H9 (cell line): ENCODE measurements around the gene RNF157. TPM values are rescaled to one million over a fixed set of nuclear protein-coding genes. Genes with fewer than 3 reads are reported as not detected.

Source experiments
- DNase-seq: peaks from one replicate; pipeline ENCODE4 v3.0.0-alpha.2; 2017
- H2AFZ ChIP-seq: one replicate; pipeline ENCODE4 v1.6.1; 2013; ENCODE audit warnings: mild to moderate bottlenecking, low read length, control low read depth, moderate library complexity
- H2AK5ac ChIP-seq: 2 replicates; pipeline ENCODE4 v1.6.1; 2013; ENCODE audit warnings: low read length, control low read depth, mixed read lengths; ENCODE audit not compliant: insufficient read length
- H2BK120ac ChIP-seq: one replicate; pipeline ENCODE4 v1.6.1; 2013; ENCODE audit warnings: low read depth, mild to moderate bottlenecking, low read length, control low read depth, inconsistent platforms; ENCODE audit not compliant: poor library complexity, severe bottlenecking
- H2BK12ac ChIP-seq: 2 replicates; pipeline ENCODE4 v1.6.1; 2013; ENCODE audit warnings: low read length, control low read depth, mixed read lengths, low read depth; ENCODE audit not compliant: insufficient read length
- H2BK15ac ChIP-seq: 2 replicates; pipeline ENCODE4 v1.6.1; 2013; ENCODE audit warnings: low read depth, low read length, control low read depth
- H2BK20ac ChIP-seq: one replicate; pipeline ENCODE4 v1.6.1; 2013; ENCODE audit warnings: low read depth, mild to moderate bottlenecking, low read length, control low read depth, inconsistent platforms; ENCODE audit not compliant: poor library complexity, severe bottlenecking
- H2BK5ac ChIP-seq: 2 replicates; pipeline ENCODE4 v1.6.1; 2013; ENCODE audit warnings: low read length, control low read depth, mixed read lengths; ENCODE audit not compliant: insufficient read length
- H3K14ac ChIP-seq: 2 replicates; pipeline ENCODE4 v1.6.1; 2013; ENCODE audit warnings: low read length, control low read depth; ENCODE audit not compliant: insufficient read depth
- H3K18ac ChIP-seq: 2 replicates; pipeline ENCODE4 v1.6.1; 2013; ENCODE audit warnings: low read depth, mild to moderate bottlenecking, mixed read lengths, low read length, control low read depth; ENCODE audit not compliant: insufficient read length
- H3K23ac ChIP-seq: 2 replicates; pipeline ENCODE4 v1.6.1; 2013; ENCODE audit warnings: low read length, control low read depth, mixed read lengths, low read depth; ENCODE audit not compliant: insufficient read length
- H3K23me2 ChIP-seq: 2 replicates; pipeline ENCODE4 v1.6.1; 2013; ENCODE audit warnings: low read depth, mild to moderate bottlenecking, mixed read lengths, low read length, control low read depth; ENCODE audit not compliant: insufficient read length, poor library complexity, severe bottlenecking
- H3K27ac ChIP-seq: 2 replicates; pipeline ENCODE4 v1.5.1; 2013; ENCODE audit warnings: low read length, control low read depth, mixed read lengths, low read depth; ENCODE audit not compliant: insufficient read length
- H3K27me3 ChIP-seq: 2 replicates; pipeline ENCODE4 v1.6.1; 2013; ENCODE audit warnings: low read length, control low read depth, inconsistent platforms; ENCODE audit not compliant: insufficient read depth
- H3K4ac ChIP-seq: 2 replicates; pipeline ENCODE4 v1.6.1; 2013; ENCODE audit warnings: low read depth, mild to moderate bottlenecking, control low read depth, inconsistent platforms, low read length, moderate library complexity
- H3K4me1 ChIP-seq: 2 replicates; pipeline ENCODE4 v1.6.1; 2013; ENCODE audit warnings: low read length, control low read depth, inconsistent platforms; ENCODE audit not compliant: insufficient read depth
- H3K4me2 ChIP-seq: 2 replicates; pipeline ENCODE4 v1.6.1; 2013; ENCODE audit warnings: low read length, control low read depth, mixed read lengths; ENCODE audit not compliant: insufficient read length, insufficient read depth
- H3K56ac ChIP-seq: 2 replicates; pipeline ENCODE4 v1.6.1; 2013; ENCODE audit warnings: low read depth, mild to moderate bottlenecking, mixed read lengths, low read length, control low read depth; ENCODE audit not compliant: insufficient read length
- H3K79me1 ChIP-seq: 2 replicates; pipeline ENCODE4 v1.6.1; 2013; ENCODE audit warnings: low read depth, mild to moderate bottlenecking, moderate library complexity, low read length, control low read depth, inconsistent platforms; ENCODE audit not compliant: insufficient read depth, poor library complexity, severe bottlenecking
- H3K79me2 ChIP-seq: 2 replicates; pipeline ENCODE4 v1.6.1; 2013; ENCODE audit warnings: low read length, control low read depth, inconsistent platforms; ENCODE audit not compliant: insufficient read depth
- H3K9ac ChIP-seq: 2 replicates; pipeline ENCODE4 v1.6.1; 2013; ENCODE audit warnings: low read length, control low read depth, mixed read lengths; ENCODE audit not compliant: insufficient read length; ENCODE audit errors: extremely low read depth
- H3K9me3 ChIP-seq: one replicate; pipeline ENCODE4 v1.6.1; 2013; ENCODE audit warnings: low read depth, low read length, inconsistent platforms; ENCODE audit not compliant: control insufficient read depth
- H3T11ph ChIP-seq: one replicate; pipeline ENCODE4 v1.6.1; 2013; ENCODE audit warnings: mild to moderate bottlenecking, low read length, control low read depth, inconsistent platforms
- H4K20me1 ChIP-seq: one replicate; pipeline ENCODE4 v1.6.1; 2013; ENCODE audit not compliant: control insufficient read depth, insufficient read length, insufficient read depth
- H4K5ac ChIP-seq: 2 replicates; pipeline ENCODE4 v1.6.1; 2013; ENCODE audit warnings: low read depth, mild to moderate bottlenecking, mixed read lengths, low read length, control low read depth; ENCODE audit not compliant: insufficient read length
- H4K8ac ChIP-seq: replicated peaks from 2 replicates; pipeline ENCODE4 v1.6.1; 2013; ENCODE audit warnings: low read length, control low read depth, mixed read lengths, low read depth; ENCODE audit not compliant: insufficient read length
- H4K91ac ChIP-seq: 2 replicates; pipeline ENCODE4 v1.6.1; 2013; ENCODE audit warnings: low read depth, mild to moderate bottlenecking, moderate library complexity, mixed read lengths, low read length, control low read depth; ENCODE audit not compliant: insufficient read length
- H3K27ac Mint-ChIP-seq, 3 experiments: 2 replicates in 2 of 3; 3 replicates in 1 of 3; pipeline ENCODE4 v1.8.0; 2020 to 2021; ENCODE audit warnings: mixed read lengths in 3 of 3, mild to moderate bottlenecking in 1 of 3, moderate library complexity in 1 of 3
- H3K27me3 Mint-ChIP-seq: 2 replicates; pipeline ENCODE4 v1.8.0; 2021; ENCODE audit warnings: low read depth, mild to moderate bottlenecking, moderate library complexity, mixed read lengths
- H3K36me3 Mint-ChIP-seq, 3 experiments: 2 replicates in 2 of 3; 3 replicates in 1 of 3; pipeline ENCODE4 v1.8.0; 2020 to 2021; ENCODE audit warnings: low read depth in 3 of 3, mixed read lengths in 3 of 3; ENCODE audit not compliant: insufficient read depth in 1 of 3
- H3K4me1 Mint-ChIP-seq, 2 experiments: 2 replicates each; pipeline ENCODE4 v1.8.0; 2020; ENCODE audit warnings: mixed read lengths in 2 of 2
- H3K4me3 Mint-ChIP-seq, 2 experiments: 2 replicates in 1 of 2; 3 replicates in 1 of 2; pipeline ENCODE4 v1.8.0; 2020 to 2021; ENCODE audit warnings: mild to moderate bottlenecking in 2 of 2, mixed read lengths in 2 of 2, moderate library complexity in 1 of 2
- H3K9me3 Mint-ChIP-seq, 2 experiments: 2 replicates in 1 of 2; 3 replicates in 1 of 2; pipeline ENCODE4 v1.8.0; 2020; ENCODE audit warnings: mild to moderate bottlenecking in 2 of 2, mixed read lengths in 2 of 2, moderate library complexity in 1 of 2
- CTCF ChIP-seq: fragments of 200-600 bp; sonication (generic); conservative IDR thresholded peaks from 3 replicates; pipeline ENCODE4 v1.8.0; 2021; ENCODE audit warnings: antibody characterized with exemption, mild to moderate bottlenecking
- WGBS: extraction: QIAGEN DNeasy Blood & Tissue Kit; methylation state at CpG from one replicate; pipeline ENCODE4 v1.1.7; 2013; ENCODE audit warnings: missing lambda C conversion rate, low lambda C conversion rate, mixed read lengths; ENCODE audit not compliant: insufficient read length; ENCODE audit errors: extremely low coverage; 5-methylcytosine and 5-hydroxymethylcytosine counted together
- total RNA-seq: library from RNA; stranded (reverse); gene quantifications from 2 replicates; pipeline ENCODE4 v1.2.1, GENCODE V29; 2021

The RNF157 gene
- total RNA-seq, 1 experiment from 2014 or later: 9.9 TPM

- H3K23ac ChIP-seq: no peak overlapping the region
- Mint-ChIP-seq H3K27ac (no peak overlapping the region), H3K4me1 (peaks cover 28 to 39% of the 10 kb centered on the region in 2 experiments), H3K4me3 (no peak overlapping the region), H3K36me3 (no peaks in the 10 kb centered on the region; a peak in 2 of 7 replicates), H3K9me3 (no peaks in the 10 kb centered on the region), H3K27me3 (no peaks in the 10 kb centered on the region; the same call in 1 of the 2 replicates)
- peak; percentile 68 for DNase-seq
- no peak overlapping the region for H2BK12ac ChIP-seq
- H2AK5ac ChIP-seq: no peak overlapping the region
- H4K91ac ChIP-seq: no peak overlapping the region
- H2BK15ac ChIP-seq: no peak overlapping the region
- no peaks in the 10 kb centered on the region for H3K27me3 ChIP-seq
- H3K4me2 ChIP-seq: no peak overlapping the region
- no peak overlapping the region for H3K27ac ChIP-seq
- H2BK5ac ChIP-seq: no peak overlapping the region
- H3K23me2 ChIP-seq: no peaks in the 10 kb centered on the region
- no peak overlapping the region for H2BK20ac ChIP-seq
- no peak overlapping the region for H2BK120ac ChIP-seq
- H3T11ph ChIP-seq: no peak overlapping the region
- no peak overlapping the region for H3K18ac ChIP-seq
- H3K4me1 ChIP-seq: peaks cover 2% of the 10 kb centered on the region; the same call in 1 of the 2 replicates
- no peak overlapping the region for H3K9ac ChIP-seq
- no peaks in the 10 kb centered on the region for H4K20me1 ChIP-seq
- H3K79me2 ChIP-seq: no peaks in the 10 kb centered on the region
- no CpG with 5 or more reads among the region's 5 CpGs for WGBS
- no peak overlapping the region for H4K5ac ChIP-seq
- no peak overlapping the region for H4K8ac ChIP-seq
- peak; percentile 57 for TF ChIP-seq CTCF
- no peak overlapping the region for H3K56ac ChIP-seq
- H3K9me3 ChIP-seq: no peaks in the 10 kb centered on the region
- H2AFZ ChIP-seq: no peak overlapping the region
- no peak overlapping the region; the same call in 1 of the 2 replicates for H3K14ac ChIP-seq
- H3K79me1 ChIP-seq: no peaks in the 10 kb centered on the region
- H3K4ac ChIP-seq: no peak overlapping the region
These were observed 86.7 kb downstream of the RNF157 start for GRCh38 chr17:76153640-76154039.
